Measurements from ENCODE around the gene GALNT14. TPM values are rescaled to one million over a fixed set of nuclear protein-coding genes. Genes with fewer than 3 reads are reported as not detected.

GALNT14 gene
- total RNA-seq, 1 donor from 2014 or later: 54.6 TPM

DNA sequence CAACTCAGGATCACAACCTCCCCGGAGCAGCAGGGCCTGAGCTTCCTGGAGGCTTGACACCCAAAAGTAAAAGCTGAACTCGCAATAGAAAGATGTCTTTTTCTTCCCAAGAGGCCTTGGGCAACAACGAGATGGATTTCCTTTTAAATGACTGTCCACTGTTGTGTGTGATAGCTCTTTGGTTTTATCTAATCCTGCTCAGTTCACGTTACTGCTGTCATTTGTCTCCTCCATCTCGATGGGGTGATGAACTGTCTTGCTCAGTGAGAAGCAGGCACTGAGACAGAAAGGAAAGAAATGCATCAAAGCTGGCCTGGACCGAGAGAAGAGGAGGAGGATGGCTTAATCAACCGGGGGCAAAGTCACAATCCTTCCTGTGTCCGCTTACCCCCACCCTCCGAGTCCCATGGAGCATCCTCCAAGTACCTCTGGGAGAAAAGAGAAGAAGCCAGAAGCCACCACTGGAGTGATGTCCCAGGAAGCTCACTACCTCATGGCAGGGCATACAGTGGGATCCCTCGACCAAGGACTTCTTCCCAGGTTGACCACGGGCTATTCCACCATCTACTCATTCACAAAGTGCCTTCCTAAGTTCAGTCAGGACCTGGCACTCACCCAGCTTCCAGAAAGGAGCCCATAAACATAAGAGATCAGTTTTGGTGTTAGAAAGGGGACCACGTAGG is 68.5 kb downstream of the GALNT14 start:
- Histone ChIP-seq H3K36me3 (ENCODE audit: control insufficient read depth, insufficient read depth, low read length) (peaks cover 1% of the 10 kb centered on the region), H3K4me3 (ENCODE audit: low read depth, low read length) (no peak overlapping the region), H3K27me3 (ENCODE audit: control insufficient read depth, insufficient read depth, low read length) (no peaks in the 10 kb centered on the region)
- TF ChIP-seq, protein P1, sequence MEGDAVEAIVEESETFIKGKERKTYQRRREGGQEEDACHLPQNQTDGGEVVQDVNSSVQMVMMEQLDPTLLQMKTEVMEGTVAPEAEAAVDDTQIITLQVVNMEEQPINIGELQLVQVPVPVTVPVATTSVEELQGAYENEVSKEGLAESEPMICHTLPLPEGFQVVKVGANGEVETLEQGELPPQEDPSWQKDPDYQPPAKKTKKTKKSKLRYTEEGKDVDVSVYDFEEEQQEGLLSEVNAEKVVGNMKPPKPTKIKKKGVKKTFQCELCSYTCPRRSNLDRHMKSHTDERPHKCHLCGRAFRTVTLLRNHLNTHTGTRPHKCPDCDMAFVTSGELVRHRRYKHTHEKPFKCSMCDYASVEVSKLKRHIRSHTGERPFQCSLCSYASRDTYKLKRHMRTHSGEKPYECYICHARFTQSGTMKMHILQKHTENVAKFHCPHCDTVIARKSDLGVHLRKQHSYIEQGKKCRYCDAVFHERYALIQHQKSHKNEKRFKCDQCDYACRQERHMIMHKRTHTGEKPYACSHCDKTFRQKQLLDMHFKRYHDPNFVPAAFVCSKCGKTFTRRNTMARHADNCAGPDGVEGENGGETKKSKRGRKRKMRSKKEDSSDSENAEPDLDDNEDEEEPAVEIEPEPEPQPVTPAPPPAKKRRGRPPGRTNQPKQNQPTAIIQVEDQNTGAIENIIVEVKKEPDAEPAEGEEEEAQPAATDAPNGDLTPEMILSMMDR (IDR thresholded peaks at IDR 0.05; ENCODE audit: insufficient read depth, low read length, poor library complexity, severe bottlenecking): no peak
- no peak for DNase-seq (ENCODE audit: low read depth)

DNA sequence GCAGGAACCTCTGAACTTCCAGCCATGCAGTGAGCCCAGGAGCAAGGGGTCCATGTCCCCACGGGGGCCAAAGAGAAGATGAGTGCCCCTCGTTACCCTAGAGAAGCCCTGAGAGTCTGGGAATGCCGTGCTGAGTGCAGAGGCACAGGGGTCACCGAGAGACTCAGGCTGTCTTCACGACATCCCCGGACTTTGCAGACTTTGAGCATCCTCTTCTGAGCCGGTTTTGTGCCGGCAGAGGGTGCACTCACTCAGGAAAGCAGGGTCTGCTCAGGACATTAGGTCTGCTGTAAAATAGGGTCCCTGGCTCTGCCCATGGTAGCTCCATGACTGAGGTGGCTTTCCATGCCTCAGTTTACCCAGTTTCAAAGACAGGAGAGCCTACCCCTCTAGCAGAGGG is 71.0 kb downstream of the GALNT14 start:
- no peak for DNase-seq (ENCODE audit: low read depth)
- H3K36me3 ChIP-seq (ENCODE audit: control insufficient read depth, insufficient read depth, low read length): no peaks in the 10 kb centered on the region
- H3K4me3 ChIP-seq (ENCODE audit: low read depth, low read length): no peak overlapping the region
- H3K27me3 ChIP-seq (ENCODE audit: control insufficient read depth, insufficient read depth, low read length): no peaks in the 10 kb centered on the region
- TF ChIP-seq, protein P1 (IDR thresholded peaks at IDR 0.05; ENCODE audit: insufficient read depth, low read length, poor library complexity, severe bottlenecking): no peak

DNA sequence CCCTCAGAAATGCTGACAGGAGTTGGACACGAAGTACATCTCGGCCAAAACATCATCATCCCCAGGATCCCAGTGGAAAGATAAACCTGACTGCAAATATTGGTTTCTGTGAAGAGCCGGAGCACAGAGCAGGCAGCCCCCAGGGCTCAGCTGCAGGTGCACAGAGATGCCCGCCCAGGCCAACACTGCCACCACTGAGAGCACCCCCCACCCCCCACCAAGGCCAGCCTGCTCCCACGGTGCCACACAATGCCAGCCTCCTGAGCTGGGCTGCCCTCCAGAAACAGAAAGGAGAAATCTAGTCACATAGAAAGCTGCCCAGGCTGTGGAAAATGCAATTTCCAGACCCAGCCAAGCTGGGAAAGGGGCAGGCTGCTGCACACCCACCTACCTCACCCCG is 71.7 kb downstream of the GALNT14 start:
- Histone ChIP-seq H3K4me3 (ENCODE audit: low read depth, low read length) (no peak overlapping the region), H3K27me3 (ENCODE audit: control insufficient read depth, insufficient read depth, low read length) (no peaks in the 10 kb centered on the region), H3K36me3 (ENCODE audit: control insufficient read depth, insufficient read depth, low read length) (no peaks in the 10 kb centered on the region)
- TF ChIP-seq, protein P1 (IDR thresholded peaks at IDR 0.05; ENCODE audit: insufficient read depth, low read length, poor library complexity, severe bottlenecking): no peak
- DNase-seq (ENCODE audit: low read depth): no peak

DNA sequence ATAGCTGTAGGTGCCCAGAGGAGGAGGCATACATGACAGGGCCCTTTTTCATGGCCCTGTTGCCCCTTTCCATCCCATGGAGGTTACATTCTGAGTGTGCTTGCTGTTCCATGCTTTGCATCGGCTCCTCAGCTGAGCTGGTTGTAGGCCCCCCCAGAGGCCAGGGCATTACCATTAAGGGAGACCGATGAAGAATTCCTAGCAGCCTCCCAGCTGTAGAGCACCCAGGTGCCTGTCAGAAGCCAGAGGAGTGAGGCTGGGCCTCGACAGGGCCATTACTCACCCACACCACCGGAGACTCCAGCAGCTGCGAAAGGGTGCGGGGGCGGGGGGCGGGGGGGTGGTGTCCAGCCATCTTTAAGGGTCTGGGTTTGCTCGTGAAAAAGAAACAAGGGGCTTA is 72.2 kb downstream of the GALNT14 start:
- no peak overlapping the region for H3K4me3 ChIP-seq (ENCODE audit: low read depth, low read length)
- DNase-seq (ENCODE audit: low read depth): no peak
- no peaks in the 10 kb centered on the region for H3K27me3 ChIP-seq (ENCODE audit: control insufficient read depth, insufficient read depth, low read length)
- H3K36me3 ChIP-seq (ENCODE audit: control insufficient read depth, insufficient read depth, low read length): no peaks in the 10 kb centered on the region
- TF ChIP-seq, protein P1 (IDR thresholded peaks at IDR 0.05; ENCODE audit: insufficient read depth, low read length, poor library complexity, severe bottlenecking): no peak

DNA sequence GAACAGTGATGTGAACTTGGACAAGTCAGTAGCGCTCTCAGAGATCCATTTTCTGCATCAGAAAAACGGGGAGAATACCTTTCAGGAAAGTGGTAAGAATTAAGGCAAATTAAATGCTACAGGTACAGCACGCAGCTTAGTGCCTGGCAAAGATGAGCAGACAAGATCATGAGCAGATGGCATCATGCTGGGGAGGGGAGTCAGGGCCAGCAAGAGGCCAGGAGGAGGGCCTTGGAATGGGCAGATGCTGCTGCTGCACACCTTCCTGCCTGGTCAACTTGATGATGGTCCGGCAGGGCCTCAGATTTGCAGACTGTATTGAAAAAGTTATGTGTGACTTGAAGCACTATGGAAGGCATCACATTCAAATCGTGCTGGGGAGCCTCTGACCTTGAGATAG is 72.9 kb downstream of the GALNT14 start:
- H3K36me3 ChIP-seq (ENCODE audit: control insufficient read depth, insufficient read depth, low read length): no peaks in the 10 kb centered on the region
- no peaks in the 10 kb centered on the region for H3K27me3 ChIP-seq (ENCODE audit: control insufficient read depth, insufficient read depth, low read length)
- H3K4me3 ChIP-seq (ENCODE audit: low read depth, low read length): no peak overlapping the region
- TF ChIP-seq, protein P1 (IDR thresholded peaks at IDR 0.05; ENCODE audit: insufficient read depth, low read length, poor library complexity, severe bottlenecking): no peak
- no peak for DNase-seq (ENCODE audit: low read depth)

DNA sequence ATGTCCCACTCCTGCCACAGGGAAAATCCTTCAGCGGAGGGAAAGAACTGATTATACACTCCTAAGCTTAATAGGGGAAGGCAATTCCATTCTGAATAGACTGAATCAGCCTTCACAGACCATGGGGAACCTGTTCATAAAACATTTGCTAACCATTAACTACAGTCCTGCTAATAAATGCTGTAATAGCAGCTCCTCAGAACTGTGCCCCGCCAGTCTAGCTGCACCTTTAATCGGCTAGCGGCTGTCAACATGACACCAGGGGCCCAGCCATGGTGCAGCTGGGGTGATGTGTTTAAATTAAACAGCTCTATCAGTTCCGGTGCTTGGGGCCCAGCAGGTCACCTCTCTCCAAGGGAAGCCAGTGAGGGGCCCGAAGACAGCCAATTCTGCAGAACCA is 77.8 kb downstream of the GALNT14 start:
- no peak for DNase-seq (ENCODE audit: low read depth)
- no peaks in the 10 kb centered on the region for H3K36me3 ChIP-seq (ENCODE audit: control insufficient read depth, insufficient read depth, low read length)
- H3K4me3 ChIP-seq (ENCODE audit: low read depth, low read length): no peak overlapping the region
- TF ChIP-seq, protein P1 (IDR thresholded peaks at IDR 0.05; ENCODE audit: insufficient read depth, low read length, poor library complexity, severe bottlenecking): no peak
- no peaks in the 10 kb centered on the region for H3K27me3 ChIP-seq (ENCODE audit: control insufficient read depth, insufficient read depth, low read length)

Measured in kidney epithelial cell (primary cell).